Activated naive CD4-positive, alpha-beta T cell treated with anti-CD3 and anti-CD28 coated beads, Interleukin-2, amount 50 U/mL, for 24 hours (primary cell): Measurements from ENCODE around the gene CCND3.
A peak's percentile ranks its signal among the peaks of the same experiment; 100 is the strongest.
"Not testable (repeated sequence)": the region's sequence is repeated elsewhere in the genome, so short reads cannot be mapped to it uniquely, and the experiment has no call there.

Source experiments
- H3K27ac Mint-ChIP-seq: one replicate; pipeline ENCODE4 v1.8.0; 2021; ENCODE audit warnings: mild to moderate bottlenecking, mixed read lengths
- H3K27me3 Mint-ChIP-seq: one replicate; pipeline ENCODE4 v1.8.0; 2021; ENCODE audit warnings: mixed read lengths
- H3K36me3 Mint-ChIP-seq: one replicate; pipeline ENCODE4 v1.8.0; 2021; ENCODE audit warnings: mixed read lengths
- H3K4me1 Mint-ChIP-seq: one replicate; pipeline ENCODE4 v1.8.0; 2021; ENCODE audit warnings: mixed read lengths
- H3K4me3 Mint-ChIP-seq: one replicate; pipeline ENCODE4 v1.8.0; 2021; ENCODE audit warnings: mild to moderate bottlenecking, mixed read lengths
- H3K9me3 Mint-ChIP-seq: one replicate; pipeline ENCODE4 v1.8.0; 2021; ENCODE audit warnings: mixed read lengths

CCND3 gene

GRCh38 chr6:41960028-41960427 lies 18.4 kb upstream of the CCND3 start:
- Mint-ChIP-seq H3K9me3 (peaks cover 5% of the 10 kb centered on the region), H3K27ac (peak overlapping the region; percentile 98), H3K27me3 (no peaks in the 10 kb centered on the region), H3K36me3 (peaks cover 17% of the 10 kb centered on the region), H3K4me1 (peaks cover 83% of the 10 kb centered on the region), H3K4me3 (no peak overlapping the region)

GRCh38 chr6:41958022-41958856 lies 16.6 kb upstream of the CCND3 start:
- Mint-ChIP-seq H3K27me3 (no peaks in the 10 kb centered on the region), H3K9me3 (peaks cover 5% of the 10 kb centered on the region), H3K4me1 (peaks cover 77% of the 10 kb centered on the region), H3K27ac (peak overlapping the region; percentile 99), H3K36me3 (peaks cover 16% of the 10 kb centered on the region), H3K4me3 (peak overlapping the region; percentile 80)

GRCh38 chr6:41957117-41957516 lies 15.5 kb upstream of the CCND3 start:
- peaks cover 5% of the 10 kb centered on the region for H3K9me3 Mint-ChIP-seq
- no peaks in the 10 kb centered on the region for H3K27me3 Mint-ChIP-seq
- H3K27ac Mint-ChIP-seq: peak overlapping the region; percentile 99
- peaks cover 11% of the 10 kb centered on the region for H3K36me3 Mint-ChIP-seq
- peaks cover 79% of the 10 kb centered on the region for H3K4me1 Mint-ChIP-seq
- no peak overlapping the region for H3K4me3 Mint-ChIP-seq

- Mint-ChIP-seq H3K4me1 (peaks cover 72% of the 10 kb centered on the region), H3K9me3 (peaks cover 5% of the 10 kb centered on the region), H3K4me3 (no peak overlapping the region), H3K36me3 (peaks cover 8% of the 10 kb centered on the region), H3K27ac (peak overlapping the region; percentile 90), H3K27me3 (no peaks in the 10 kb centered on the region)
These were observed 13.8 kb upstream of the CCND3 start for GRCh38 chr6:41955412-41955811.

- Mint-ChIP-seq H3K36me3 (peaks cover 10% of the 10 kb centered on the region), H3K4me3 (no peak overlapping the region), H3K27me3 (no peaks in the 10 kb centered on the region), H3K27ac (peak overlapping the region; percentile 90), H3K4me1 (peaks cover 70% of the 10 kb centered on the region), H3K9me3 (peaks cover 5% of the 10 kb centered on the region)
These were observed 13.1 kb upstream of the CCND3 start for GRCh38 chr6:41954668-41955067.

GRCh38 chr6:41947581-41948220 lies 6.1 kb upstream of the CCND3 start:
- H3K4me1 Mint-ChIP-seq: peaks cover 56% of the 10 kb centered on the region
- peak overlapping the region; percentile 12 for H3K4me3 Mint-ChIP-seq
- peak overlapping the region; percentile 97 for H3K27ac Mint-ChIP-seq
- H3K36me3 Mint-ChIP-seq: peaks cover 4% of the 10 kb centered on the region
- no peaks in the 10 kb centered on the region for H3K27me3 Mint-ChIP-seq
- H3K9me3 Mint-ChIP-seq: no peaks in the 10 kb centered on the region

GRCh38 chr6:41943456-41943855 lies 1.8 kb upstream of the CCND3 start:
- no peak overlapping the region for H3K4me3 Mint-ChIP-seq
- H3K9me3 Mint-ChIP-seq: no peaks in the 10 kb centered on the region
- H3K4me1 Mint-ChIP-seq: peaks cover 55% of the 10 kb centered on the region
- H3K27ac Mint-ChIP-seq: peak overlapping the region; percentile 55
- H3K27me3 Mint-ChIP-seq: no peaks in the 10 kb centered on the region
- peaks cover 14% of the 10 kb centered on the region for H3K36me3 Mint-ChIP-seq

GRCh38 chr6:41942882-41943281 lies 1.3 kb upstream of the CCND3 start:
- peaks cover 14% of the 10 kb centered on the region for H3K36me3 Mint-ChIP-seq
- H3K27me3 Mint-ChIP-seq, H3K4me3 Mint-ChIP-seq, H3K27ac Mint-ChIP-seq, H3K9me3 Mint-ChIP-seq: not testable (repeated sequence)
- H3K4me1 Mint-ChIP-seq: peaks cover 56% of the 10 kb centered on the region

- Mint-ChIP-seq H3K36me3 (peaks cover 17% of the 10 kb centered on the region), H3K4me3 (peak overlapping the region; percentile 94), H3K27me3 (no peaks in the 10 kb centered on the region), H3K9me3 (no peaks in the 10 kb centered on the region), H3K27ac (peak overlapping the region; percentile 97), H3K4me1 (peaks cover 56% of the 10 kb centered on the region)
These were observed 651 bp upstream of the CCND3 start for GRCh38 chr6:41942067-41942851.

GRCh38 chr6:41940759-41941279 lies 789 bp downstream of the CCND3 start:
- Mint-ChIP-seq H3K4me1 (peaks cover 61% of the 10 kb centered on the region), H3K27me3 (no peaks in the 10 kb centered on the region)

GRCh38 chr6:41939848-41940758 lies 1.5 kb downstream of the CCND3 start:
- peaks cover 66% of the 10 kb centered on the region for H3K4me1 Mint-ChIP-seq
- peak overlapping the region; percentile 91 for H3K4me3 Mint-ChIP-seq
- peak overlapping the region; percentile 94 for H3K27ac Mint-ChIP-seq
- H3K9me3 Mint-ChIP-seq: no peaks in the 10 kb centered on the region
- peaks cover 23% of the 10 kb centered on the region for H3K36me3 Mint-ChIP-seq
- no peaks in the 10 kb centered on the region for H3K27me3 Mint-ChIP-seq

More at GRCh38 chr6:41940759-41941279, 789 bp downstream of the CCND3 start:
- Mint-ChIP-seq H3K36me3 (peaks cover 23% of the 10 kb centered on the region), H3K9me3 (no peaks in the 10 kb centered on the region), H3K27ac (peak overlapping the region; percentile 94), H3K4me3 (peak overlapping the region; percentile 91)

- H3K27ac Mint-ChIP-seq: peak overlapping the region; percentile 96
- H3K27me3 Mint-ChIP-seq: no peaks in the 10 kb centered on the region
- H3K4me1 Mint-ChIP-seq: peaks cover 68% of the 10 kb centered on the region
- H3K4me3 Mint-ChIP-seq: peak overlapping the region; percentile 91
- no peaks in the 10 kb centered on the region for H3K9me3 Mint-ChIP-seq
- peaks cover 29% of the 10 kb centered on the region for H3K36me3 Mint-ChIP-seq
These were observed 2.3 kb downstream of the CCND3 start for GRCh38 chr6:41939176-41939847.

- Mint-ChIP-seq H3K27ac (peak overlapping the region; percentile 96), H3K9me3 (no peaks in the 10 kb centered on the region), H3K36me3 (peaks cover 30% of the 10 kb centered on the region), H3K27me3 (no peaks in the 10 kb centered on the region), H3K4me3 (peak overlapping the region; percentile 91), H3K4me1 (peaks cover 69% of the 10 kb centered on the region)
These were observed 2.9 kb downstream of the CCND3 start for GRCh38 chr6:41938590-41939175.
